Uterus (tissue), 4 donors: ENCODE data around the gene PLEKHB2. TPM values are rescaled to one million over a fixed set of nuclear protein-coding genes. Genes with fewer than 3 reads are reported as not detected.

ENCODE experiments used
- small RNA-seq: library from RNA; depleted of rRNA; stranded (forward); fragments of <200 nt; gene quantifications from one replicate; pipeline ENCODE3, GENCODE V24; 2016
- total RNA-seq, 4 donors: library from RNA; depleted of rRNA in 3 of 4; stranded (reverse); fragments of >200 nt in 3 of 4; gene quantifications; one replicate each; pipeline versions ENCODE4 v1.1.0 to v1.2.4, GENCODE V29; 2014 to 2023
- donor health status: DM: yes; HTN: yes; CAD: no.

Gene PLEKHB2
- total RNA-seq, 4 donors from 2014 or later: 11.8 to 58.9 (median 17.9) TPM

Small RNA genes within 50 kb of the gene (small RNA-seq; reads per million reads assigned to genes)
- gene AC009477.1: not detected

Other genes starting within 250 kb of the PLEKHB2 start
- 100 to 1,000 TPM in 3 of 4 donors, 10 to 100 TPM in 1; 50.0 to 194 (median 104) TPM for gene FAM168B, start 11.9 kb upstream of the PLEKHB2 start, total RNA-seq
- gene POTEE, start 104.2 kb downstream of the PLEKHB2 start, total RNA-seq: under 1 TPM in 2 of 4 donors, not detected in 2; 0.14 to 0.24 TPM